Keratinocyte (primary cell): ENCODE measurements around the gene LCE3E. TPM values are rescaled to one million over a fixed set of nuclear protein-coding genes. Genes with fewer than 3 reads are reported as not detected.
A peak's percentile ranks its signal among the peaks of the same experiment; 100 is the strongest.

Experiments used
- DNase-seq: peaks from one replicate; pipeline ENCODE4 v3.0.0-alpha.2; 2011; ENCODE audit warnings: low read depth, missing footprints, low spot score
- FAIRE-seq: peaks from 2 replicates; lab custom pipeline; 2011; peaks lifted over from hg19 to GRCh38; lab: Jason Lieb, UNC
- H2AFZ ChIP-seq: 2 replicates; pipeline ENCODE4 v1.6.0; 2012; ENCODE audit warnings: low read length, control low read depth, inconsistent platforms; ENCODE audit not compliant: control insufficient read depth
- H3K27ac ChIP-seq: 2 replicates; pipeline ENCODE4 v1.5.1; 2011; ENCODE audit warnings: low read length; ENCODE audit not compliant: control insufficient read depth, insufficient read depth
- H3K27me3 ChIP-seq: 3 replicates; pipeline ENCODE4 v1.6.0; 2011; ENCODE audit warnings: low read length; ENCODE audit not compliant: control insufficient read depth, insufficient read depth; ENCODE audit errors: extremely low read depth
- H3K36me3 ChIP-seq, 2 experiments: 2 replicates in 1 of 2; 3 replicates in 1 of 2; pipeline ENCODE4 v1.5.1; 2011; ENCODE audit warnings: low read length in 2 of 2, mild to moderate bottlenecking in 1 of 2; ENCODE audit not compliant: control insufficient read depth in 2 of 2, insufficient read depth in 2 of 2; ENCODE audit errors: extremely low read depth in 1 of 2
- H3K4me1 ChIP-seq: 3 replicates; pipeline ENCODE4 v1.5.1; 2011; ENCODE audit warnings: low read length; ENCODE audit not compliant: control insufficient read depth, insufficient read depth; ENCODE audit errors: extremely low read depth
- H3K4me2 ChIP-seq: 3 replicates; pipeline ENCODE4 v1.6.0; 2011; ENCODE audit warnings: low read depth, low read length; ENCODE audit not compliant: control insufficient read depth, insufficient read depth; ENCODE audit errors: extremely low read depth
- H3K4me3 ChIP-seq, 3 experiments: fragments of 200-600 bp in 1 of 3; sonication (generic) in 1 of 3; 2 replicates in 2 of 3; 3 replicates in 1 of 3; pipeline ENCODE4 v1.5.1; 2011 to 2016; ENCODE audit warnings: low read length in 3 of 3, mild to moderate bottlenecking in 3 of 3, control low read depth in 2 of 3, inconsistent platforms in 1 of 3, low read depth in 1 of 3, mixed read lengths in 1 of 3, mixed run types in 1 of 3, moderate library complexity in 1 of 3; ENCODE audit not compliant: control insufficient read depth in 2 of 3, insufficient read depth in 2 of 3; ENCODE audit errors: extremely low read depth in 1 of 3
- H3K79me2 ChIP-seq: 2 replicates; pipeline ENCODE4 v1.6.0; 2012; ENCODE audit warnings: low read length; ENCODE audit not compliant: control insufficient read depth, insufficient read depth
- H3K9ac ChIP-seq: 3 replicates; pipeline ENCODE4 v1.6.0; 2011; ENCODE audit warnings: low read length; ENCODE audit not compliant: control insufficient read depth, insufficient read depth; ENCODE audit errors: extremely low read depth
- H3K9me1 ChIP-seq: 3 replicates; pipeline ENCODE4 v1.6.0; 2011; ENCODE audit warnings: low read length; ENCODE audit not compliant: control insufficient read depth, insufficient read depth; ENCODE audit errors: extremely low read depth
- H3K9me3 ChIP-seq: 2 replicates; pipeline ENCODE4 v1.5.1; 2012; ENCODE audit warnings: low read depth, low read length; ENCODE audit not compliant: control insufficient read depth
- H4K20me1 ChIP-seq: 3 replicates; pipeline ENCODE4 v1.6.0; 2011; ENCODE audit warnings: low read length; ENCODE audit not compliant: control insufficient read depth, insufficient read depth; ENCODE audit errors: extremely low read depth
- CTCF ChIP-seq, 3 experiments: IDR thresholded peaks in 1 of 3; conservative IDR thresholded peaks in 1 of 3; optimal IDR thresholded peaks in 1 of 3; 2 replicates in 2 of 3; 3 replicates in 1 of 3; pipeline versions ENCODE3 to v1.5.1; 2011; ENCODE audit warnings: low read length in 3 of 3, mild to moderate bottlenecking in 3 of 3, moderate library complexity in 2 of 3, control low read depth in 1 of 3, inconsistent platforms in 1 of 3; ENCODE audit not compliant: insufficient read depth in 2 of 3; ENCODE audit errors: extremely low read depth in 1 of 3
- EZH2 ChIP-seq: IDR thresholded peaks from one replicate; pipeline ENCODE4 v1.6.1; 2012; ENCODE audit warnings: inconsistent platforms, mild to moderate bottlenecking, low read length, moderate library complexity
- dilution Hi-C: fragments of 300-500 bp; cut with MboI; formaldehyde crosslinking; loops from one replicate; pipeline ENCODE4 v1.7.0; 2020; ENCODE audit warnings: low sequenced_read_pairs; ENCODE audit not compliant: extremely low pct_ligation_motif_present
- polyA plus RNA-seq, 5 experiments: library from polyadenylated mRNA; depleted of rRNA in 3 of 5; stranded (reverse) in 3 of 5; stranded (forward) in 1 of 5; unstranded in 1 of 5; fragments of >200 nt; gene quantifications; 1 replicate in 1 of 5; 2 replicates in 3 of 5; 3 replicates in 1 of 5; pipeline versions ENCODE4 v1.2.1 to v1.2.3, GENCODE V29; 2011 to 2012; ENCODE audit warnings: missing spikeins in 2 of 5, low read depth in 1 of 5, low replicate concordance in 1 of 5

Gene LCE3E
- polyA plus RNA-seq, 1 donor (not counting 4 experiments of a cell fraction or from before 2014, with no cell fraction given) = 2.2 TPM

- H3K9me3 ChIP-seq = no peaks in the 10 kb centered on the region
- H3K36me3 ChIP-seq = no peaks in the 10 kb centered on the region
- H3K27me3 ChIP-seq = peaks cover 3% of the 10 kb centered on the region
- no peak overlapping the region for H3K4me3 ChIP-seq
- TF ChIP-seq EZH2 (no peak), CTCF (optimal IDR thresholded peaks at IDR 0.05 in 1 of 3, IDR thresholded peaks at IDR 0.05 in 1 of 3, conservative IDR thresholded peaks at IDR 0.05 in 1 of 3; ENCODE audit: extremely low read depth in 1 of 3, insufficient read depth in 2 of 3, low read length in 3 of 3) (no peak)
- FAIRE-seq (no peak), DNase-seq (no peak)
- no peak overlapping the region for H3K9ac ChIP-seq
- no peaks in the 10 kb centered on the region for H3K9me1 ChIP-seq
- no peak overlapping the region for H3K27ac ChIP-seq
- H3K4me2 ChIP-seq = no peak overlapping the region
- dilution Hi-C loops = no loop called here
- no peak overlapping the region for H2AFZ ChIP-seq
- H3K4me1 ChIP-seq = no peaks in the 10 kb centered on the region
- no peaks in the 10 kb centered on the region for H4K20me1 ChIP-seq
- H3K79me2 ChIP-seq = no peaks in the 10 kb centered on the region
These were observed 19.9 kb downstream of the LCE3E start for GRCh38 chr1:152546704-152547103.

GRCh38 chr1:152543820-152544219, 22.8 kb downstream of the LCE3E start:
- no peak for FAIRE-seq

More at GRCh38 chr1:152543820-152544219, 22.8 kb downstream of the LCE3E start:
- Histone ChIP-seq H3K9me1 (no peaks in the 10 kb centered on the region), H3K4me1 (no peaks in the 10 kb centered on the region), H4K20me1 (no peaks in the 10 kb centered on the region), H3K36me3 (no peaks in the 10 kb centered on the region), H3K9me3 (no peaks in the 10 kb centered on the region), H3K27me3 (peaks cover 3% of the 10 kb centered on the region), H3K4me2 (no peak overlapping the region), H3K79me2 (no peaks in the 10 kb centered on the region), H2AFZ (no peak overlapping the region), H3K9ac (no peak overlapping the region), H3K4me3 (no peak overlapping the region), H3K27ac (no peak overlapping the region)
- dilution Hi-C loops = no loop called here
- no peak for DNase-seq
- TF ChIP-seq CTCF (optimal IDR thresholded peaks at IDR 0.05 in 1 of 3, IDR thresholded peaks at IDR 0.05 in 1 of 3, conservative IDR thresholded peaks at IDR 0.05 in 1 of 3; ENCODE audit: extremely low read depth in 1 of 3, insufficient read depth in 2 of 3, low read length in 3 of 3) (peak; percentile 62 to 65 (median 64)), EZH2 (no peak)
